ENCODE data around the gene RSPO3.

RSPO3 gene

DNA sequence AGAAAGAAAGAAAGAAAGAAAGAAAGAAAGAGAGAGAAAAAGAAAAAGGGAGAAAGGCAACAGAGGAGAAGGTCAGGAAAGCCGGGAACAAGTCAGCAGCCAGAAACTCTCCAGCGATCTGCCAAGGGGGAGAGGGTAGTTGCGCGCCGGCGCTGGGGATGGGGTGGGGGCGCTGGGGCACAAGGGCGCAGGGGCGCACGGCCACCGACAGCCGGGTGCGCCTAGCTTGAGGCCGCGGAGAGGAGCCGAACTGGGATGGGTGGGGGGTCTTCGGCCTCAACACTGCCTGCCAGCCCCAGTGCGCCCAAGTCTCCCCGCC lies 533 bp upstream of the RSPO3 start:
- Histone ChIP-seq H3K27ac (no peak overlapping the region), H3K9ac (no peak overlapping the region), H3K4me2 (no peak overlapping the region), H4K20me1 (ENCODE audit: insufficient read depth) (no peaks in the 10 kb centered on the region), H3K4me1 (ENCODE audit: low read depth, poor library complexity, severe bottlenecking) (no peaks in the 10 kb centered on the region), H2AFZ (ENCODE audit: low read depth) (no peak overlapping the region), H3K4me3 (IDR thresholded peaks at IDR 0.05; ENCODE audit: insufficient read depth, low read depth, low read length) (no peak overlapping the region), H3K79me2 (ENCODE audit: insufficient read depth, low read depth) (no peaks in the 10 kb centered on the region), H3K27me3 (ENCODE audit: insufficient read depth, low read depth) (peaks cover 12% of the 10 kb centered on the region; the same call in 1 of the 2 replicates), H3K36me3 (ENCODE audit: insufficient read depth) (no peaks in the 10 kb centered on the region)
- TF ChIP-seq, protein P1, sequence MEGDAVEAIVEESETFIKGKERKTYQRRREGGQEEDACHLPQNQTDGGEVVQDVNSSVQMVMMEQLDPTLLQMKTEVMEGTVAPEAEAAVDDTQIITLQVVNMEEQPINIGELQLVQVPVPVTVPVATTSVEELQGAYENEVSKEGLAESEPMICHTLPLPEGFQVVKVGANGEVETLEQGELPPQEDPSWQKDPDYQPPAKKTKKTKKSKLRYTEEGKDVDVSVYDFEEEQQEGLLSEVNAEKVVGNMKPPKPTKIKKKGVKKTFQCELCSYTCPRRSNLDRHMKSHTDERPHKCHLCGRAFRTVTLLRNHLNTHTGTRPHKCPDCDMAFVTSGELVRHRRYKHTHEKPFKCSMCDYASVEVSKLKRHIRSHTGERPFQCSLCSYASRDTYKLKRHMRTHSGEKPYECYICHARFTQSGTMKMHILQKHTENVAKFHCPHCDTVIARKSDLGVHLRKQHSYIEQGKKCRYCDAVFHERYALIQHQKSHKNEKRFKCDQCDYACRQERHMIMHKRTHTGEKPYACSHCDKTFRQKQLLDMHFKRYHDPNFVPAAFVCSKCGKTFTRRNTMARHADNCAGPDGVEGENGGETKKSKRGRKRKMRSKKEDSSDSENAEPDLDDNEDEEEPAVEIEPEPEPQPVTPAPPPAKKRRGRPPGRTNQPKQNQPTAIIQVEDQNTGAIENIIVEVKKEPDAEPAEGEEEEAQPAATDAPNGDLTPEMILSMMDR (conservative IDR thresholded peaks at IDR 0.05; ENCODE audit: low read depth, low read length) = no peak

DNA sequence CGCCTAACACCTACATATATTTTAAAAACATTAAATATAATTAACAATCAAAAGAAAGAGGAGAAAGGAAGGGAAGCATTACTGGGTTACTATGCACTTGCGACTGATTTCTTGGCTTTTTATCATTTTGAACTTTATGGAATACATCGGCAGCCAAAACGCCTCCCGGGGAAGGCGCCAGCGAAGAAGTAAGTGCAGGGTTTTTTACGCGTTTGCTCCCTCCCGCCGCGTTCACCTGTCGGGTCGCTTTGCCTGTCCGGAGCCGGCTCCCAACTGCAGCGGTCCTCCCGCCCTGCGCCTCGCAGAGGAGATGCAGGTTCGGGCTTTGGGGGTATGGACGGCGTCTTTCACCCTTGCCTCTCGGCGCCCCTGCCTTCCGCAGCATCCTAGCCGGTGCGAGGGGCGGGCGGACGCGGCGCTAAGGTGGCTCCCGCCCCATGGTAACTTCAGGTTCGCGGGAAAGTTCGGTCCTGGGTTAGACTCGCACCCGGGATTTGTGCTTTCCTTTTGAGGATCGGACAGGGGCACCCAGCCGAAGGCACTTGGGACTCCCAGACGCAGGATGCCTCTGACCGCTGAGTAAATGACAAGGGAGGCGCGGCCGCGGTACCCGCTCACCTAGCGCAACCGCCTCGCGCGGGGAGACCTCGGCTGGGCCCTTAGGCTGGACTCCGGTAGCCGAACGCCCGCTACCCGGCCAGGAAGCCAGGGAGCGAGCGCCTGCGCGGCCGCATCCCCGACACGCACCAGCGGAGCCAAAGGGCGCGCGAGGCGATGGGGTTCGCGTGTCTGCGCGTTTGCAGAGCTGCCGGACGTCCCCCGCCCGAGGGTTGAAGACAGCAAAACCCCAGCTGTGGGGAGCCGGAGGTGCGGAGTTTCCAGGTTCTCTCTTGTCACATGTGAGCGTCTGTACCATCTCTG lies 891 bp downstream of the RSPO3 start:
- Histone ChIP-seq H2AFZ (ENCODE audit: low read depth) (peak overlapping the region; percentile 47; the same call in 1 of the 2 replicates), H3K9ac (no peak overlapping the region), H4K20me1 (ENCODE audit: insufficient read depth) (no peaks in the 10 kb centered on the region), H3K4me1 (ENCODE audit: low read depth, poor library complexity, severe bottlenecking) (no peaks in the 10 kb centered on the region), H3K36me3 (ENCODE audit: insufficient read depth) (no peaks in the 10 kb centered on the region), H3K4me3 (IDR thresholded peaks at IDR 0.05; ENCODE audit: insufficient read depth, low read depth, low read length) (no peak overlapping the region), H3K79me2 (ENCODE audit: insufficient read depth, low read depth) (no peaks in the 10 kb centered on the region), H3K27me3 (ENCODE audit: insufficient read depth, low read depth) (peaks cover 12% of the 10 kb centered on the region; the same call in 1 of the 2 replicates), H3K4me2 (peak overlapping the region; percentile 63), H3K27ac (no peak overlapping the region)
- TF ChIP-seq, protein P1 (conservative IDR thresholded peaks at IDR 0.05; ENCODE audit: low read depth, low read length) = no peak

DNA sequence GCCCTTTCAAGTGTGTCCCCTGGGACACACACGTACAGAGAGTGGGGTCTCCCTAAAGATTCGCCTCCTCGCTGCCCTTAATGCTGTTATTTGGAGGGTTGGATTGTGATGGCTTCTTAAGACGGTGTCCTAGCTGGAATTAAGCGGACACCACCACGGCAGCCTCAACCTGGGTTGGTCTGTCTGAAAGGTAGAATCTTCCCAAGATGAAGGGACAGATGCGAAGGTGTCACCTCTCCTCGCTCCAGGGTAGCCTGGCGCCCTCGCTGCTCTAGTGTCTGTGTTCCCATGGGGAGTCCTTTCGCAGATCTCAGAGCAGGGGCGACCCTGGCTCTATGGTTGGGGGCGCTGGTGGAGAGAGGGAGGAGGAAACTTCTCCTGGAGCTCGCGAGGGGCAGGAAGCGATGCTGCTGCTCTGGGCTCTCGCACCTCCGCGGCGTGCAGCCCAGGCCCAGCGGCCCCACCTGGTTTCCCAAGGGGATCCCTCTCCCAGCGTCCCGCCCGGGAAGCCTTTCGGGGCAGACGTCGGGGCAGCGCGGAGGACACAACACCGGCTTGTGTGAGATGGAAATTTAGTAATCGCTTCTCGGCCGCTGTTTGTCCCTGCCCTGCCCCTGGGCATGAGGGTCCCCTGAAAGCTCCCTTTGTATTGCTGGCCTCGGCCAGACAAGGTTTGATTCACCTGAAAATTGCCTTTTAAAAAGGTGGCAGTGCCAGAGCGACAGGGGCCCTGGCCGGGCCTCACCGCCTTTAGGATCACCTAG lies 1.7 kb downstream of the RSPO3 start:
- no peaks in the 10 kb centered on the region for H3K36me3 ChIP-seq (ENCODE audit: insufficient read depth)
- H4K20me1 ChIP-seq (ENCODE audit: insufficient read depth) = no peaks in the 10 kb centered on the region
- no peak overlapping the region for H3K27ac ChIP-seq
- no peaks in the 10 kb centered on the region for H3K4me1 ChIP-seq (ENCODE audit: low read depth, poor library complexity, severe bottlenecking)
- peak overlapping the region; percentile 63; the same call in 1 of the 2 replicates for H3K4me2 ChIP-seq
- peaks cover 12% of the 10 kb centered on the region; the same call in 1 of the 2 replicates for H3K27me3 ChIP-seq (ENCODE audit: insufficient read depth, low read depth)
- H3K4me3 ChIP-seq (IDR thresholded peaks at IDR 0.05; ENCODE audit: insufficient read depth, low read depth, low read length) = no peak overlapping the region
- no peak overlapping the region for H3K9ac ChIP-seq
- no peaks in the 10 kb centered on the region for H3K79me2 ChIP-seq (ENCODE audit: insufficient read depth, low read depth)
- TF ChIP-seq, protein P1 (conservative IDR thresholded peaks at IDR 0.05; ENCODE audit: low read depth, low read length) = no peak
- H2AFZ ChIP-seq (ENCODE audit: low read depth) = peak overlapping the region; percentile 41; the same call in 1 of the 2 replicates

DNA sequence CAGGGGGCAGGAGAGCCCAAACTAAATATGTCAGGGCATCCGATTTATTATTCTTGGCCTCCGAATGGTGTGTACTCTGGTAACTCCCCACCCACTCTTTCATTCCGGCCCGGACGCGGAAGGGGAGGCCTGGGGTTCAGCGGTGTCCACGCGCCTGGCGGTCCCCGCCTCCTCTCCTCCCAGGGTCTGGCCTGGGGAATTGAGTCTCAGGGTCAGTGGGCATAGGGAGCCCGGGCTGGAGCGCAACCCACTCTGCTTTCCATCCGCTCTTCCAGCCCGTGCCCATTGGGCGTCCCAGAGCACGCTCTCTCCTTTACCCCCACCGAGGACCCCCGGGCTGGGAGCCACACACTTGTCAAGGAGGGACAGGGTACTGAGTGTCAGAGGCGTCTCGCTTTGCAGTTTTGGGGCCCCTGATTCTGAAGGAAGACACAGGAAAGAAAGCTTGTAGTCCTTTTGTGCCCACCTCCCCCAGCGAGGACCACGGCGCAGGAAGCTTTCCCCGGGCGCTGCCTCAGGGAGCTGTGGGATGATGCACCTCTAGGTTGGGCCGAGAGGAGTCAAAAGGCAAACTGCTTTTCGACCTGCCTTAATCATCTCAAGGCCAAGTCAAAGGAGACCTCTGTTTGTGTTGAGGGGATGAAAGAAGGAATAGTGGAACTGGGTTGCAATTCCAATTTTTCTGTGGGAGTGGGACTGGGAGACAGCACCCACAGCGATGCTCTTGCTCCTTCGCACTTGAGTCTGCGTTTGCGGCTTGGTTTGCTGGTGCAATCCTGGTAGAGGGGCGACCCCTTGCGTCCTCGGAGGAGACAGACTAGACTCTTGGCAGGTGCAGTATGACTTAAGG lies 2.5 kb downstream of the RSPO3 start:
- no peak overlapping the region for H3K27ac ChIP-seq
- no peak overlapping the region for H2AFZ ChIP-seq (ENCODE audit: low read depth)
- H3K4me1 ChIP-seq (ENCODE audit: low read depth, poor library complexity, severe bottlenecking) = no peaks in the 10 kb centered on the region
- H3K4me3 ChIP-seq (IDR thresholded peaks at IDR 0.05; ENCODE audit: insufficient read depth, low read depth, low read length) = no peak overlapping the region
- H3K27me3 ChIP-seq (ENCODE audit: insufficient read depth, low read depth) = peaks cover 12% of the 10 kb centered on the region; the same call in 1 of the 2 replicates
- H3K36me3 ChIP-seq (ENCODE audit: insufficient read depth) = no peaks in the 10 kb centered on the region
- H4K20me1 ChIP-seq (ENCODE audit: insufficient read depth) = no peaks in the 10 kb centered on the region
- H3K79me2 ChIP-seq (ENCODE audit: insufficient read depth, low read depth) = no peaks in the 10 kb centered on the region
- TF ChIP-seq, protein P1 (conservative IDR thresholded peaks at IDR 0.05; ENCODE audit: low read depth, low read length) = peak; percentile 77
- H3K9ac ChIP-seq = no peak overlapping the region
- H3K4me2 ChIP-seq = no peak overlapping the region
